NCI-H146 treated with DMSO at 0.1 percent for 48 hours (cell line): ENCODE results near the gene EMC10.
A peak's percentile ranks its signal among the peaks of the same experiment; 100 is the strongest.
"Not testable (repeated sequence)": the region's sequence is repeated elsewhere in the genome, so short reads cannot be mapped to it uniquely, and the experiment has no call there.

Experiments
- DNase-seq: peaks from one replicate; lab custom pipeline; 2025; ENCODE audit not compliant: unreplicated experiment; lab: John Stamatoyannopoulos, UW

Gene EMC10

GRCh38 chr19:50476224-50476906 is at the start of gene EMC10, which contains the start of gene GARIN5A:
Gene EMC10 (plus strand): TSS chr19:50476507. CDS start chr19:50476545, 38 bp downstream.
Gene GARIN5A (minus strand): TSS chr19:50476848. CDS start chr19:50476388, 460 bp downstream.
- peak; percentile 94 for DNase-seq

DNA sequence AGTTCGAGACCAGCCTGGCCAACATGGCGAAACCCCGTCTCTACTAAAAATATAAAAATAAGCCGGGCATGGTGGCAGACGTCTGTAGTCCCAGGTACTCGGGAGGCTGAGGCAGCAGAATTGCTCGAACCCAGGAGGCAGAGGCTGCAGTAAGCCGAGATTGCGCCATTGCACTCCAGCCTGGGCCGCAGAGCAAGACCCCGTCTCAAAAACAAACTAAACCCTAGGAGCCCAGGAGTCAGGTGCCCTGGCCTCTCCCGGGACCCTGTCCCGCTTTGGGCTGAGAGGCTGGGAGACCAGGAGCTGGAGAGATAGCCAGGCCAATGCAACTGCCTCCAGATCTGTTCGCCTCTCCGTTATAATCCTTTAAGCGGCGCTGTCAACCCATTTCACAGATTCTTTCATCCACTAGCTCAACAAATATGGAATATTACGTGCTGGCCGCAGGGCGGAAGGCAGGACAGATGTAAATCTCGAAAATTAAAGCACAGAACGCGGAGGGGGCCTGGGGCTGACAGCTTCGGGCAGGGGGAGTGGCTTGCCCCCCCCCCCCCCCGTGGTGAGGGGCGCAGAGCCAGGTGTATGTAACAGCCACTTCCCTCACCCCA is 48.9 kb upstream of the EMC10 start:
- no peak for DNase-seq

- DNase-seq = no peak
These were observed 48.3 kb upstream of the EMC10 start for GRCh38 chr19:50427997-50428425.

GRCh38 chr19:50428772-50429463 is 47.4 kb upstream of the EMC10 start:
- DNase-seq = no peak

DNA sequence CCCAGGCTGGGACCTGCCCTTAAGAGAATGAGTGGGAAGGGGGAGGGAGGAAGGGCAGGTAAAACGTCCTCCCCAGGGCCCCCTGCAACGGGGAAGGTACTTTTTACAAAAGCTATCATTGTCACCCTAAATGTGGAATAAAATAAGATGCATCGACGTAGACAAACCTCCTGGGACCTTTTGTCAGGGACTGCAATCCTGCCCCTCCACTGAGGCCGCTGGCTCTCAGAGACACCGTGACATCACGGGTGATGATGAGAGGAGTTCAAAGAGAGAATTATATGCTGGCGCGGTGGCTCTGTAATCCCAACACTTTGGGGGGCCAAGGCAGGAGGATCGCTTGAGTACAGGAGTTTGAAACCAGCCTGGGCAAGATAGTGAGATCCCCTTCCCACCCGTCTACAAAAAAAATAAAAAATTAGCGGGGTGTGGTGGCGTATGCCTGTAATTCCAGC is 45.4 kb upstream of the EMC10 start:
- no peak for DNase-seq

DNA sequence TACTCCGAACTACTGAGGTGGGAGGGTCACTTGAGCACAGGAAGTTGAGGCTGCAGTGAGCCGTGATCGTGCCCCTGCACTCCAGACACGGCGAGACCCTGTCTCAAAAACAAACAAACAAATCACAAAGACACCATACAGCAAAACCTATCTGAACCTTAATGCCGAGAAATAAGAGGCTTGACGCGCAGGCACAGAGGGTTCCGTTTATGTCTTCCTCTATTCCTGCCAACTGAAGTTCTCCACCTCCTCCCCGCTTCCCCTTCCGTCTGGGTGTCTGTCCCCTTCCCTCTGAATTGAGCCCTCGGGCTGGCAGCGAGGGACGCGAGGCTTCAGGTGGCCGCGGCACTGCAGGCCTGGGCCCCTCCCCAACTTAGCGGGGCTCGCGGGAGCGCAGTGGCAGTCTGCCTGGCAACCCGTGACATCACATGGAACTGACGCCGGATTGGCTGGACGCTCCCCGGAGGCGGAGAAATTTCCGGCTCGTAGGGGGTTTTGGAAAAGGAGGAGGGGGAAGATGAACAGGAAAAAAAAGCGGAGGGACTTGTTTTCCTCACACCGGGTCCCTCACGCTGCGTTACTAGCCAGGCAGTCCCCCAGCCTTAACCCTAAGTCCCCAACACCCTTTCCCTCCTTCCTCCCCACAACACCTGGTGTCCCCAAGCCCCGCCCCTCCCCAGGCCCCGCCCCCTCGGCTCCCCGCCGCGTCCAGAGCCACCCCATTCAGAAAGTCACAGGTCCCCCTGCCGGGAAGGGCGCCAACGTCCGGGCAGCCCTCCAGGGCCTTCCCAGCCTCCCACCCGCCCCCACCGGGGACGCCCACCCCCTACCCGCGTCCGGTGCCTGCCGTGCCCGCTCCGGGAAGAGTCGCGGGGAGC is 44.7 kb upstream of the EMC10 start:
- peak; percentile 64 for DNase-seq

DNA sequence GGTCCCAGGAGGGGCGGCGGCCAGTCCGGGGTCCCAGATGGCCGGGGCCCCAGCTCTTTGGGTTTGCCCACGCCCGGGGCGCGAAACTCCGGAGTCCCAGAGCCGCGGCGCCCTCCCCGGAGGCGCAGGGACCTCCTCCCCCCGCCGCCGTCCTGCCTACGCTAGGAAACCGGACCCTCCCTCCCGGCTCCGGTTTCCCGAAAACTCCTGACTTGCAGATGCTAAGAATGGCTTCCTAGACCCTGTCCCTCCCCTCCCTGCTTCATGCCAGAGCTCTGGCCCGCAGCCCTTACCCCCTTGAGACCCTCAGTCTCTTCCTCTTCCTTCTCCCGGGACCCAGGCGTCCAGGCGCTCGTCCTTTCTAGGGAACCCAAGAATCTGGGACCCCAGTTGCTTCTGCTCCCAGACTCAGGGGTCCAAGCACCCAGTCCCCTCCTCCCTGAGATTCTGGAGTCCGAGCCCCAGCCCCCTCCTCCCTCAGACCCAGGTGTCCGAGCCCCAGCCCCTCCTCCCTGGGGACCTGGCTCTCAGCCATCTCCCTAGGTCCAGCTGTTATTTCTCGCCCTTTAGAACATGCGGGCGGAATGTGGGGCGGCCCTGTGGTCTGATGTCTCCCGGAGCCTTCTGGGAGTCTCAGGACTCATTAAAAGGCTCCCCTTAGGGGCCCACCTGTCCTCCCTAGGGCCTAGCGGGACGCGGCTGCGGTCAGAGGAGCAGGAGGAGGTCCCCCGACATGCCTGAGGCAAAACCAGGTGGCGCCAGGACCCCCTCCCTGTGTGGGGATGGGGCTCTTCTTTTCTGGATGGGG is 43.9 kb upstream of the EMC10 start, which contains the start of gene MYBPC2:
MYBPC2 (plus strand) TSS at position 672 of the 808 bp plus-strand sequence; CDS start at position 734, 62 bp downstream.
- DNase-seq = peak; percentile 61

DNA sequence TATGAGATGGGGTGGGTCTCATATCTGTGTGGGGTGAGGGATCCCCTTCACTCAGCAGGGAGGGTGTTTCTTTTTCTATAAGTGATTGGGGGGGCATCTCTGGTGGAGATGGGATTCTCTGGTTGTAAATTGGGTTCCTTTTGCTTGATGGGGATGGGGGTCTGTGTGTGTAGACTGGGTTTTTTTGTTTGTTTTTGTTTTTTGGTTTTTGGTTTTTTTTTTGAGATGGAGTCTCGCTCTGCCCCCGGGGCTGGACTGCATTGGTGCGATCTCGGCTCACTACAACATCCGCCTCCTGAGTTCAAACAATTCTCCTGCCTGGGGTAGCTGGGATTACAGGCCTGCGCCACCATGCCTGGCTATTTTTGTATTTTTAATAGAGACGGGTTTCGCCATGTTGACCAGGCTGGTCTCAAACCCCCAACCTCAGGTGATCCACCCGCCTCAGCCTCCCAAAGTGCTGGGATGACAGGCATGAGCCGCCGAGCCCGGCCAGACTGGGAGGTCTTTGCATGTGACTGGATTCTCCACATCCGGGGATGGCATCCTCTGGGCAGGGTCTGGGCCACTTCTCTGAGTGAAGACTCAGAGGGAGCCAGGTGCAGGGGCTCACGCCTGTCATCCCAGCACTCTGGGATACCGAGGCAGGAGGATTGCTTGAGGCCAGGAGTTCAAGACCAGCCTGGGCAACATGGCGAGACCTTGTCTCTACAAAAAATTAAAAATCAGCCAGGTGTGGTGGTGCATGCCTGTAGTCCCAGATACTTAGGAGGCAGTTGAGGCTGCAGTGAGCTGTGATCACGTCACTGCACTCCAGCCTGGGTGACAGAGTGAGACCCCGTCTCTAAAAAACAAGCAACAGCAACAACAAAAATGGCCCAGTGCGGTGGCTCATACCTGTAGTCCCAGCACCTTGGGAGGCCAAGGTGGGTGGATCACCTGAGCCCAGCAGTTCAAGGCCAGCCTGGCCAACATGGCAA is 42.8 kb upstream of the EMC10 start:
- DNase-seq = no peak

DNA sequence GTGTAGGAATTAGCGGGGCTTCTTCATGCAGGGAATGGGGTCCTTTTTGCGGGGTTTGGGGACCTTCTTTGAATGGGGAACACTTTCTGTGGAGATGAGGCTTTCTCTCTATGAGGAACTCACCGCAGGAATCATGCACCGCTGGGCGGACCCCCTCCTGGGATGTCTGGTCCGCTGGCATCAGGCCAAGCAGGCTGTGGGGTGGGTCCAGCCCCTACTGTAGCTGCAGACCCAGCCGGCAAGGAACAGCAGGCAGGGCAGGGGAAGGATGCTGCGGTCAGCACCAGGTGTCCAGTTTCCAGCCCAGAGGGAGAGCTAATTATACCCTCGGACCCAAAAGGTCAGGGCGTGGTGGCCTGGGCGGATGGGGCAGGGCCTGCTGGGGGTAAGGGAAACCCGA is 41.8 kb upstream of the EMC10 start:
- DNase-seq = peak; percentile 87

DNA sequence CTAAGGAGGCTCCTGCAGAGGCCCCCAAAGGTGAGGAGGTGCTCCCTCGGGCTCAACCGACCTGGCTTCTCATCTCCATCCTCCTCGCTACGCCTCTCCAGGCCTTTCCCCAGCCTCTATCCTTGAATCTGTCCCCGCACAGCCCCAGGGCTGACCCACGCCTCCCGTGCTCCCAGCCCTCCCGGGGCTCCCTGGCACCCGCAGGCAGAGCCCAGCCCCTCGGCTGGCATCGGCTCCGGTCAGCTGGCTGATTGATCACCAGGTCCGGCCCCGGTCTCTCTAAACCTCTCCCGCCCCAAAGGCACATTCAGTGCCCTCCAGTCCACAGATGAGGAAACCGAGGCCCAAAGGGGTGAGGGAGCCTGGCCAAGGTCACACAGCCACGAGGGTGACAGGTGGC is 41.1 kb upstream of the EMC10 start:
- no peak for DNase-seq

GRCh38 chr19:50435627-50436026 is 40.7 kb upstream of the EMC10 start:
- DNase-seq = no peak

- no peak for DNase-seq
These were observed 38.4 kb upstream of the EMC10 start for GRCh38 chr19:50437862-50438449.

- not testable (repeated sequence) for DNase-seq
These were observed 37.2 kb upstream of the EMC10 start for GRCh38 chr19:50439130-50439529.

- DNase-seq = no peak
These were observed 32.2 kb upstream of the EMC10 start for GRCh38 chr19:50444059-50444458.

DNA sequence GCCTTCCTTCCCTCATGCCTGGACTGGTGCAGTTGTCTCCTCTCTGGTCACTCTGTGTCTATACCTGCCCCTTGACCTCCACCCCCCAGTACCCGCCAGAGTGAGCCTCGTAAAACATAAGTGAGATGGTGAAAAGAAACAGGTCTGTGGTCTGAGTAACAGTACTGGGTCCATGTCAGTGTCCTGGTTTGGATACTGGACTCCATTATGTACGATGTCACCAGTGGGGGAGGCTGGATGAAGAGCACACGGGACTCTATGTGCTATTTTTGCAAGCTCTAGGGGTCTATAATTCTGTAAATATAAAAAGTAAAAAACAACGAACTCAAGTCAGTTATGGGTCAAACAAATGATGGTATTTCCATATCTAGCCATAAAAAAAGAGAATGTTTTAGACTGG is 29.3 kb upstream of the EMC10 start:
- no peak for DNase-seq

GRCh38 chr19:50447750-50448149 is 28.6 kb upstream of the EMC10 start:
- DNase-seq = no peak

- DNase-seq = peak; percentile 44
These were observed 26.9 kb upstream of the EMC10 start for GRCh38 chr19:50449236-50449899.
